NCI-H1092 (cell line): ENCODE data around the gene ZNF135.

Experiments used
- DNase-seq: peaks from one replicate; lab custom pipeline; 2025; lab: John Stamatoyannopoulos, UW

Gene ZNF135

DNA sequence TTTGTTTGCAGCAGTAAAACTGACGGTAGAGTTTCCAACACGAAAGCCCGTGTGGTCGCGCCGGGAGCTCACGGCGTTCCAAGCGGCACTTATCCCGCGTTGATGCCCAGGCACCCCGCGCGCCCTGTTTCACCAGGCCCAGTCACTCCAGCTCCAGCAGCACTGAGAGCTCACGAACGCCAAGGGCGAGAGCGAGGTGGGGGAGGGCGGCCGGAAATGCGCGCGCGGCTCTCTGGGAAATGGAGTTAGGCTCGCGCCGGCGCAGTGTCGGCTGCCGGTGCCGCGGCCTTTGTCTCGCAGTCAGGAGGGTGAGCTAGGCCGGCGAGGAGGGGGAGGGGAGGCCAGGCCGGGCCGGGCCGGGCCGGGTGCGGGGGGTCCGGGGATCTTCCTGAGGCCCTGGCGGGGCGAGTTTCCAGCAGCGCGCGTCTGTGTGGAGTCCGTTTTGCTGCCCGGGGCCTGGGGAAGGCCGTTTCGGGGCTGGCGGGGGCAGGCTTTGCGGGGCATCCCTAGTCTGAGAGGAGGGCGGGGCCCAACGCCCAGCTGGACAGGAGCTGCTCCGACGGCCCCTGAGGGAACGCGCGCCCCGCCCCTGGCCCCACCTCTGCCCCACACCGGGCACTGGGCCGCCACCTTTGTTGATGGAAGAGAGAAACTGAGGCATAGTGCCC is at the start of gene ZNF135:
Gene ZNF135, plus strand, starts transcription at position 280 of the 668 bp plus-strand sequence. CDS start 721 bp downstream, outside the sequence.
- peak; percentile 68 for DNase-seq

DNA sequence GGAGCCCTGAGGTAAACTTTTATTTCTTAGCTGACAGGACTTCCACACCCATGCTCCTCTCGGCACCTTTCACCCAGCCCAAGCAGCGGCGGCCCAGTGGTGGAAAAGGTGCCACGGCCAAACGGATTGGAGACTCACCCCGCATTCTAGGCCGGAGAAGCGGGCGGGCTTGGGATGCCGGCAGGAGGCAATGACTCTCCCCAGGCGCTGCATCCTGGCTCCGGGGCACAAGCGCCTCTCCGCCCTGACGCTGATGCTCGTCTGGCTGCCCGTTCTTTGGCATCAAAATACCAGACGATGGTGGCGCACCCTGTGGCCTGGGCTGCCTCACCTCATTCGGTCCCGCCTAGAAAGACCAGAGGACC is 49.8 kb upstream of the ZNF135 start:
- no peak for DNase-seq

DNA sequence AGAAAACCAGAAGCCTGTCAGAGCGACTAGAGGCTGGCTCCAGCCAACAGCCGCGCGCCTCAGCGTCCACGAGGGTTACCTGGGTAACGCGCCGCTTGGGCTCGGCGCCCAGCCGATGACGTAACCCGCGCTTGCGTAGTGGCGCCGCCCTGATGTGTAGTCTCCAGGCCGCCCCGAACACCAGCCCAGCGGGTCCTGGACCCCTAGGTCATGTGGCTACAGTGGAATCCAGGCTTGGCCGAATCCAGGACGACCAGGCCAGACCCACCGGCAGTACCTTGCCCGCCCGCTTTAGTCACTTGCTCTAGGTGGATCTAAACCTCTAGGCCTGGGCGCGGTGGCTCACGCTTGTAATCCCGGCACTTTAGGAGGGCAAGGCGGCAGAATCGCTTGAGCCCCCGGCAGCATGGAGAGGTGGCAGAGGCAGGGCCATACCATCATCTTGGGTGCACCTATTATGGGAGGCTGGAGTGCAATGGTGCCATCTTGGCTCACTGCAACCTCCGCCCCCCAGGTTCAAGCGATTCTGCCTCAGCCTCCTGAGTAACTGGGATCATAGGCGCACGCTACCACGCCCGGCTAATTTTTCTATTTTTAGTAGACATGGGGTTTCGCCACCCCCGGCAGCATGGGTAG is 49.3 kb upstream of the ZNF135 start:
- peak; percentile 70 for DNase-seq

DNA sequence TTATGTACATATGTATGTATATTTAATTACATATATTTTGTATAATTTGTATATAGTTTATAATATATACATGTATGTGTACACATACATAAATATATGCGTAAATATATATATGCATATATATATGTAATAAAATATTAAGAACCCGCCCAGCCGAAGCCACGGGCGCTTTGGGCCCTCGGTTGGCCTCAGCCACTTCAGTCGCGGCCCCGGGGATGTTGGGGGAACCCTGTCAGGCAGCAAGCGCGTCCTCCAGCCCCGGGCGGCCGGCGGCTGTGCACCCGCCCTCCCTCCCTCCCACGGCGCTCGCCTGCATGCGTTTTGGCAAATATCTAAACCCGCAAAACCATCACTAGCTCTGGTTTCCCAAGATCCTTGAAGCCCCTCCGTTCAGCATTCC is 48.6 kb upstream of the ZNF135 start:
- no peak for DNase-seq

DNA sequence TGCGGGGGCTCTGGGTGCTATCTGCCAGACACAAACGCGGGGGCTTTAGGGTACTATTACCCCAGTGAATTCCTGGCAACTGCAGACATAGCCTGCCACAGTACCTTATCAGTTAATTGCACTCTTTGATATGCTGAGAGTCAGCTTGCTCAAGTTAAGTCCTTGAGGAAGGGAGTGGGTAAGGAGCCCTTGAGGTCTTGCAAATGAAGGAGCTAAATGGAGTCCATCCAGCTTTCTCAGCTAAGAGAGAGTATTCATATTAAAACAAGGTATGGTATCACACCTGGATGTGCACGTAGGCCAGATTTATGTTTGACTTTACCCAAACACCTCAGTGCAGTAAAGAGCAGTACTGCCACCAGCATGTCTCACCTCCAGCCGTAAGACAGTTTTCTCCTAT is 44.9 kb upstream of the ZNF135 start:
- no peak for DNase-seq

DNA sequence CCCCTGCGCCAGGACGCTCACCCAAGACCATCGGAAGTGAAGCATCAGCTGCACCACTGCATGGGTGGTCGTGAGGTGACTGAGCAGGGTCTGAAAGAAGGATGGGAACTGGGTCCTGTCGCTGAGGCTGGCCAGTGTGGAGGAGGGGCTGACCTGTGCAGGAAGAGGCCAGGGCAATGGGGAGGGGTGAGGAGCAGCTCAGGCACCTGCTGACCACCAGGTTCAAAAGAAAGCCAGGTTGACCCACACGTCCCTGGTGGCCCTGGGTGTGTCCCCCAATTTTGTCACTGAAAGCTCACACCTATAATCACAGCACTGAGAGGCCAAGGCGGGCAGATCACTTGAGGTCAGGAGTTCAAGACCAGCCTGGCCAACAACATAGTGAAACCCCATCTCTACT is 39.0 kb upstream of the ZNF135 start:
- no peak for DNase-seq

DNA sequence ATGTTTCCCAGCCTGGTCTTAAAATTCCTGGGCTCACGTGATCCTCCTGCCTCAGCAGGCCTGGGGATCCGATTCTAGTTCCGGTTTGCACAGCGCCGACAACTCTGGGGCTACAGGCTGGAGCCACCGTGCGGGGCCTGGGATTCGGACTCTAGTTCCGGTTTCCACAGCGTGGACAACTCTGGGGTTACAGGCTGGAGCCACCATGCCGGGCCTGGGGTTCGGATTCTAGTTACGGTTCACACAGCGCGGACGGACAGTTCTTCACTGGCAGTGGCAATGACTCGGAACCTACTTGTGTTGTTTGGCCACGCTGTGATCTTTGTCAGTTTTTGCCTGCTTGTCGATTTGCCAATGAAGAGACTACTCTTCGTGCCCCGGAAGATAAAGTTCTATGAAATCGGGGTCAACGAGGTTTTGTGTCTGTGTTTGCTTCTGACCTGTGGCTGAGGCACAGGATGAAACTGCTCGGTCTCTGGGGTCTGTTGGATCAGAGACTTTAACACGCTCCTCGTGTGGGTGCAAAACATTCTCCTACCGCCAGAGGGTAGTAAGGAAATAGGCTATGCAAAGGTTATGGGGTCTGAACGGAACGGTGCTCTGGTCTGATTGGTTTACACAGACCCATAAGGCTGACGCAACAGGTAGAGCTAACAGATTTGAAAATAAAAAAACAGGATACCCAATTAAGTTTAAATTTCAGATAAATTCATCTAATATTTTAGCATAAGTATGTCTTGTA is 37.4 kb upstream of the ZNF135 start:
- DNase-seq: peak; percentile 80

DNA sequence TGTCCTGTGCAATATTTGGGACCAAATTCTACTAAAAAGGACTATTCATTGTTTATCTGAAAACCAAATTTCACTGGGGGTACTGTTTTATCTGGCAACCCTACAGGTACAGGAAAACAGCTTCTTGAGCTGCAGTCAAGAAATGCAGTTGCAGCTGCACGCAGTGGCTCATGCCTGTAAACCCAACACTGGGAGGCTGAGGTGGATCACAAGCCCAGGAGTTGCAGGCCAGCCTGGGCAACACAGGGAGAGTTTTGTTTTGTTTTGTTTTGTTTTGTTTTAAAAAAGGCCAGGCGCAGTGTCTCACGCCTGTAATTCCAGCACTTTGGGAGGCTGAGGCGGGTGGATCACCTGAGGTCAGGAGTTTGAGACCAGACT is 36.8 kb upstream of the ZNF135 start:
- no peak for DNase-seq

DNA sequence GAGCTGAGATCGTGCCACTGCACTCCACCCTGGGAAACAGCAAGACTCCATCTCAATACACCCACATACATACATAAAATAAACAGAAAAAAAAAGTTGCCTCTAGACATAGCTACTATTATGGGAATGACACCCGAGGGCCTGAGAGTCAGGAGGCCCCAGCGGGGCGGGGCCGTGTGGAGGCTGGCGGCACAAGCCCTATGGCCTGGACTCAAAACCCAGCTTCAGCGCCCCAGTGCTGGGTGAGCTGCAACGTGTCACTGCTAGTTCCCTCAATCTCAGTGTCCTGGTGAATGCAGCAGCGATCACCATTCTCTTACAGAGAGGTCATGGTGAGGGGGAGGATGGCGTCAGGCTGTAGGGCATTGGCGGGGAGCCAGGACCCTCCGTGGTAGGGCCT is 34.4 kb upstream of the ZNF135 start:
- no peak for DNase-seq

DNA sequence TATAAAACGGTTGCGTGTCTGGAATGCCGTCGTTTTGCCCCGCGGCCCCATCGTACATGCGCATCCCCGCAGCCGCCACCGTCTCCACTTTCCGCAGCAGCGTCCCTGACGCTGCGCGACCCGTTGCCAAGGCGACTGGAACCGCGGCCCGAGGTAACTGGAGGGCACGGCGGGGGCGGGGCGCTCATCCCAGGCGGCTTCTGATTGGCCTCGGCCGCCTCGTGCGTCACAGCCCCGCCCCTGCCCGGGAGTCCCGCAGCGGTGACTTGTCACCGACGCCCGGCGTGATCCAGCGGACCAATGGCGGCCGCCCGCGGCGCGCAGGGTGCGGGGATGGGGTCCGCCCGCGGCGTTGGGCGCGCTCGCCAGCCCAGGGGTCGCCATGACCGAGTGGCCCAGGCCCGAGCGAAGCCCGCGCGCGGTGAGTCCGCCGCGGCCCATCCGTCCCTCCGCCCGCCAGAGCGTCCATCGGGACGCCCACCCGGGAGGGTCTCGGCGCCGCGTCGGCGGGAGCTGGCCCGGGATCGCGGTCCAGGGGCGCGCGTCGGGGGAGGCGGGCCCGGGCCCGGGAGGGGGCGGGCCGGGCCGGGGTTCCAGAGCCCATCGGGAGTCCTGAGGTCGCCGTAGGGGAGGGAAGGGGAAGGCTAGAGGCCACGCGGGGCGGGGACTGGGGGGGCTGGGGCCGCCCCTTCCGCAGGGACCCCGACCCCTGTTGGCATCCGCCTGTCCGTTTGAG is 25.2 kb upstream of the ZNF135 start, which contains the start of gene ZSCAN1:
Gene ZSCAN1, plus strand, starts transcription at position 285 of the 736 bp plus-strand sequence. CDS start 3,812 bp downstream, outside the sequence.
- DNase-seq: peak; percentile 89

DNA sequence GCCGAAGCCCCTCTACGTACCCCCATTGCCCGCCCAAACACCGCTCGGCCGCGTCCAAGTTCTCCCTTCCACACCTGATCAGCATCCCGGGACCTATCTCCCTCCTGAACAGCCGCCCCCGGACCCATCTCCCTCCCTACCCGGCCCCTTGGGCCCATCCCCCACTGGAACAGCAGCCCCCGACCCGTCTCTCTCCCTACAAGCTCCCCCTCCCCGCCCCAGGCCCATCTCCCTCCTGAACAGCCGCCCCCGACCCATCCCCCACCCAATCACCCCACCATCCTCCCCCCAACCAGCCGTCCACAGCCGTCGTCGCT is 24.6 kb upstream of the ZNF135 start:
- DNase-seq: no peak

DNA sequence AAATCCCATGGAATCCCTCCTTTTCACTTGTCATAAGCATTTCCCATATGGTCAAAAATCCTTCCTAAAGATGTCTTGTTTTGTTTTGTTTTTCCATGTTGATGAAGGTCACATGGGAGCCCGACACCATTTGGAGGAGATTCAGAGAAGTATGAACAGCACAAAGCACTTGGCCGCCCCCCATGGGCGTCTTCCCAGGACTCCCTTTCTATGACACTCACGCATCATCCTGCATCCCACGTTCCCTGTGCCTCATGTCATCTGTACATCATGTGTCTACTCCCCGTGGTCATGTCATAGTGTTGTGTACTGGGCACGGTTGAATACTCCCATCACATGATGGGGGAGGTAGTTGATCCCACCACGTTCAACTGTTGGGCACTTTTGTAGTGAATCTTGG is 23.2 kb upstream of the ZNF135 start:
- DNase-seq: no peak

DNA sequence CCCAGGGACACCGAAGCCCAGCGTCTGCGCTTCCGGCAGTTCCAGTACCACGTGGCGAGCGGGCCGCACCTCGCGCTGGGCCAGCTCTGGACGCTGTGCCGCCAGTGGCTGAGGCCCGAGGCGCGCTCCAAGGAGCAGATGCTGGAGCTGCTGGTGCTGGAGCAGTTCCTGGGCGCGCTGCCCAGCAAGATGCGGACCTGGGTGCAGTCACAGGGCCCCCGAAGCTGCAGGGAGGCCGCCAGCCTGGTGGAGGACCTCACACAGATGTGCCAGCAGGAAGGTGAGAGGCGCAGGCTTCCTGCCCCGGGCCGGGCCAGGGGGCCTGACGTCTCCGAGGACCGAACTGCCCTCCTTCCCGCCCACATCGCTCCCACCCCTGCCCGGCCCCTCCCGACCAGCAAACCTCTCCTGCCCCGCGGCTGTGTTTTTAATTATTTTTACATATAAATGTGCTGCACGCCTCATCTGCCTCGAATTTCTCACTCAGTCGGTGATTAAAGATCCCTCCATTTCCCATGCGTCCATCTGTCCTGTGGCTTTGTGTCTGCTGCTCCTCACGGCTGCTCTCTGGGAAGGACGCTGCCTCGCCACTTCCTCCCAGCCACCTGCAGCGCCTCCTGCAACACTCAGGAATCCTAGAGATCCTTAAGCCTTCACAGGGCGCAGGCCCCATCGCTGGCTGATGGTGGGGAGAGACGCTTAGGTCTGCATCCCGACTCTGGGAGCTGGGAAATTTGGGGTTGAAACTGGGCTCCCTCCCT is 21.0 kb upstream of the ZNF135 start:
- peak; percentile 36 for DNase-seq

DNA sequence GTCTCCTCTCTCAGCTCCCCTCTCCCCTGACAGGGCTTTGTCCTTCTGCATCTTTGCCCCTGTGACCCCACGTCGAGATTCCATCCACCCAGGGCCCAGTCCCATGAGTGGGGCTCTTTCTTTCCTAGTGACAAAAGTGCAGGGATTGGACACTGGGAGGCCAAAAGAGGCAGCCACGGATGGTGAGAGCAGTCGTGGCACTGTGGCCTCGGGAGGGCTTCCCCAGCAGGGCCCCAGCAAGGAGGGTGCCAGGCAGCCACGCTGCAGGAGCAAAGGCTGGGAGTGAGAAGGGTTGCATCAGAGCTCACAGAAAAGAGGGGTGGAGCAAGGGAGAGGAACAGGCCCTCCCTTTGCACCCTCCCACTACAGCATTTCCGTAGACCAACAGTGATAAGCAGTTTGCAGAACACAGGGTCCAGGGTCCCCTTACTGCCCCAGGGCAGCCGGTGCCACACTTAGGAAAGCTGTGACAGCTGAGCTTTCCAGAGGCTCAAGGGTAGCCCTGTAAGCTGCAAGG is 20.3 kb upstream of the ZNF135 start:
- no peak for DNase-seq

DNA sequence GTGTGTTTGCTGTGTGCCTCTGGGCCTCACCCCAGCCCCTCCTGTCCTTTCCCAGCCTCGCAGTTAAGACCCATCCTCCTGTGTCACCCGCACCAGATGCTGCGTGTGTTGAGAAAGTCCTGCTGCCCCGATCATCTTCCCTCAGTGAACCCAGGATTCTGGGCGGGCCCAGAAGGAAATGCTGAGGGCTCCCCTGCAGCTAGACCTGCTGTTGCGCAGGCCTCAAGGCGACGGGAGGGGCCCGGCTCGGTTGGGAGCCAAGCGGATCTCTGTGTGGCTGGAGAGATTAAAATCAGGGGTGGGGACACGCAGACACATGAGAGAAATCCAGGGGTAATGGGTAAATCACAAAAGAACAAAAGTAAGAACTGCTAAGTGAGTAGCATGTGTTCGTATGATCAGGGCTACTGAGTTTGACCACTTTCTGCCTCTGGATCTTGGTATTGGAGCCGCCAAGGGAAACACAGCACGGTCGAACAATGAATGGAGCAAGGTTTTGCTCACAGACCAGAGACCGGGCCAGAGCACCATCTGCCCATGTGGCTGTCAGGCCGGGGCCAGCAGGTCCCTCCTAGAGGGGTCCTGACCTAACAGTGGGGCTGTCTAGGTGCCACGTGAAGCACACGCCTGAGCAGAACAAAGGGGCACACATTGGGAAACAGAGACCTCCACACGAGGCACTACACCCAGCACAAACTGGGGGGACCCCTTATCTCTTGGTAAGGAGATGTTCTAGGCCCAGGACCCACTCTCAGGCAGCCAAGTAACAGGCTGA is 18.1 kb upstream of the ZNF135 start:
- DNase-seq: no peak

DNA sequence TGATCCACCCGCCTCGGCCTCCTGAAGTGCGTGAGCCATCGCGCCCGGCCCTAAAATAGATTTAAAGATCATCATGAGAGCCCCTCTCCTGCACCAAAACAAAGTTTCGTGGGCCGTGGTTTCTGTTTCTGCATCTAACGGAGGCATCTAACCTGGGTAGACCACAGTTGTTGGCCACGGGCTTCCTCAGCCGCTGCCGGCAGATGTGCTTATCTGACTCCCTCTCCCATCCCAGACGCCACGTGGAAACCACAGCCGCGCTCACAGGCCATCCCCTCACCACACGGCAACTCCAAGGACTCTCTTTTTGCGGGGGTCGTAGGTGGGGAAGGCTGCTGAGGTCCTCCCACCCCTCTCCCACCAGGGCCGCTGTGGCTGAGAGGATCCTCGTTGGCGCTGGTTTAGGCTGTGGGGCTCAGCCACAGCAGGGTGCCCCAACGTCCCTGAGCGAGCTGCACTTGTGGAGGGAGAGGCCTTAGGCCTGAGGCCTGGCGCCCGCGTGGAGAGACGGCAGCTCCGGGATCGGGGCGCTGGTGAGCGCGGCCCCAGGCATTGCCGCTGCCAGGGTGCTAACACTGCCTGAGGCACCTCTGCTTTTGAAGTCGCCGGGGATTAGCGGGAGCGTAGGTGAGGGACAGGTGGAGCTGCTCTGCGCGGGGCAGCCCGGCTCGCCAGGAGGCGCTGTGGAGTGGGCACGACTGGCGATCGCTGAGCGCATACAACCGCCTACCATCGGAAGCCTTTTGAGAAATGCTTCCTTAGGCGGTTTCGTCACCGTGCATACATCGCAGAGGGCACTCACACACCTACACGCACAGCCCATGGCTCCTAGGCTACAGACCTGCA is 16.4 kb upstream of the ZNF135 start:
- no peak for DNase-seq

DNA sequence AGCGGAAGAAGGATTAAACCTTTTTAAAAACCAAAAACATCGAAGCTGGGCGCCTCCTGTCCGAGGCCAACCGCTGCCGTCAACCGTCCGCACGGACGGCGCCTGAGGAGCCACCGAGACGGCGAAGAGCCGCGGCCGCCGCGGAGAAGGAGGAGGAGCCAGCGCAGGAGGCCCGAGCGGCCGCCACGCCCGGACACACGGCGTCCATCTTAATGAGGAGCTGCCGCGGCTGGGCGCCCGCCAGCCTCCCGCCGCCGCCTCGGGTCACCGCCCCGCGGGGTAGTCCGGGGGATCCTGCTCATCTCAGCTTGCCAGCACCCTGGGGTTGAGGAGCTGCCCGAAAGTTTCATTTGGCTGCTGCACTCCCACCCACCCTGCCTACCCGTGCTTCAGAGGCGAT is 14.7 kb upstream of the ZNF135 start:
- DNase-seq: no peak

DNA sequence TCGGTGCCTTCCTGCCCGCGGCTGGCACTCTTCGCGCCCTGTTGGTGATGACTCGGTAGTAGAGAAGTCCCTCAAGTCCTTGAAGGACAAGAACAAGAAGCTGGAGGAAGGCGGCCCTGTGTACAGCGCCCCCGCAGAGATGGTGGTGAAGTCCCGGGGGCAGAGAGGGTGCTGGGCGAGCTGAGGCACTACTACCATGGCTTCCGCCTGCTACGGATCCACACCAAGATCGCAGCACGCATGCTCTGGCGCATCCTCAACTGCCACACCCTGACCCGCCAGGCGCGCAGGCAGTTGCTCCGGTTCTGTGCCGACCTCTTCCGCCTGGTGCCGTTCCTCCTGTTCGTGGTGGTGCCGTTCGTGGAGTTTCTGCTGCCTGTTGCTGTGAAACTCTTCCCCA is 14.2 kb upstream of the ZNF135 start:
- no peak for DNase-seq

DNA sequence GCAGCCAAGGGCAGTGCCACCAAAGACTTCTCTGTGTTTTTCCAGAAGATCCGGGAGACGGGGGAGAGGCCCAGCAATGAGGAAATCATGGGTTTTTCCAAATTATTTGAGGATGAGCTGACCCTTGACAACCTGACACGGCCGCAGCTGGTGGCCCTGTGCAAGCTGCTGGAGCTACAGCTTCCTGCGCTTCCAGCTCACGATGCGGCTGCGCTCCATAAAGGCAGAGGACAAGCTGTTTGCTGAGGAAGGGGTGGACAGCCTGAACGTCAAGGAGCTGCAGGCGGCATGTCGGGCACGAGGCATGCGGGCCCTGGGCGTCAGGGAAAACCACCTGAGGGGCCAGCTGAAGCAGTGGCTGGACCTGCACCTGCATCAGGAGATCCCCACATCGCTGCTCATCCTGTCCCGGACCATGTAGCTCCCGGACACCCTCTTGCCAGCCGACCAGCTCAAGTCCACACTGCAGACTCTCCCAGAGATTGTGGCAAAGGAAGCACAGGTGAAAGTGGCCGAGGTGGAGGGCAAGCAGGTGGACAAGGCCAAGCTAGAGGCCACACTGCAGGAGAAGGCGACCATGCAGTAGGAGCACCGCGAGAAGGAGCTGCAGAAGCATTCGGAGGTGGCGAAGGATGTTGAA is 13.6 kb upstream of the ZNF135 start:
- DNase-seq: no peak

DNA sequence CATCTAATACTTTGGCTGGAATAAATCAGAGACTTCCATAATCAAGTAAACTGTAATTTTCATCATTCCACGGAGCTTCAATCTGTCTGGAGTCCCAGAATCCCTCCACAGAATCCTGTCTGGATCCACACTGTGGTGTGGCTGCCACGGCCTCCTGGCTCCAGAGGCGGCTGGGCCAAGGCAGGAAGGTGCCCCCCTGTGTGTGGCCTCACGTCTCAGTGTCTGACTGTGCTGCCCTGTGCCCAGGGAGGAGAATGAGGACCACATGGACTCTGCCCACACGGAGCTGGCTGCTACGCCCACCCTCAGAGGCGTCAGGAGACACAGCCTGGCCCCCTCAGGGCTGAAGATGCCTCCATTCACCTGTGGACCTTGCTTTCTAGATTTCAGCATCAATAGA is 12.2 kb upstream of the ZNF135 start:
- no peak for DNase-seq
